ENCODE results near the gene PLCB3. TPM values are rescaled to one million over a fixed set of nuclear protein-coding genes. Genes with fewer than 3 reads are reported as not detected.

Gene PLCB3
- total and polyA plus RNA-seq, 2 donors (not counting 3 experiments of a cell fraction or from before 2014, with no cell fraction given): 32.3 to 61.1 TPM

DNA sequence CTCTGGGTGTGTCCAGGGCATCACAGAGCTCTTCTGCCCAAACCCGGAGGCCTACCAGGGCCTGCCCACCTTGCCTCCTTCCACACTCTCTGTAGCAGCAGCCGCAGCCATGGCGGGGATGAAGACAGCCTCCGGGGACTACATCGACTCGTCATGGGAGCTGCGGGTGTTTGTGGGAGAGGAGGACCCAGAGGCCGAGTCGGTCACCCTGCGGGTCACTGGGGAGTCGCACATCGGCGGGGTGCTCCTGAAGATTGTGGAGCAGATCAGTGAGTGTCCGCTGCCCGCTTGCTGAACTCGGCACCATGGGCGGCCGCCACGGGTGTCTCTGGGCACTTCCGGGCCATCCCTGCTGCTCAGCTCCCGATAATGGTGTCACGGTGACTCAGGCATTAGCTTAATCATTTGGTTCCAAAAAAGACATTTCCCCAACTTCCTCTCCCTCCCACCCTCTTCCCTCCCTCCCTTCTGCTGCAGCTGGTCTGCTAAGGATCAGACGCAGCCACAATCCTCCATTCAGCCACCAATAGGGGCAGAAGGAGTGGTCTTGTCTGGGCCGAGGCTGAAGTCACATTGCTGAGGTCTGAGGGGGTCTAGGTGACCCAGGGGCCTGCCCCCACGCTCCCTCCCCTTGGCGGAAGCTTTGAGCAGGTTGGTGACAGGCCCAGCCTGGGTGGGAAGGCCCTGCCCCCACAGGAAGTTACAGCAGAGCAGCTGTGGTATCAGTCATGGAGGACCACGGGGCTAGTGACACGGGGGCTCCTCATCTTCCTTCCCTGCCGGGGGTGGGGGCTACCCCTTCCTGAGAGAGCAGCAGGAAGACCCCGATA lies 43.9 kb upstream of the PLCB3 start:
- TF ChIP-seq GATA2 (IDR thresholded peaks at IDR 0.05; ENCODE audit: insufficient read depth, insufficient read length, low read depth, low read length) (peak; percentile 59), FOS (IDR thresholded peaks at IDR 0.05; ENCODE audit: borderline replicate concordance, insufficient read depth, low read length) (peak; percentile 57), MYC (IDR thresholded peaks at IDR 0.05; ENCODE audit: low read depth, low read length) (peak; percentile 39), POLR2AphosphoS5 (IDR thresholded peaks at IDR 0.05; ENCODE audit: insufficient read depth, low read depth, low read length) (peak; percentile 74), JUN (IDR thresholded peaks at IDR 0.05; ENCODE audit: borderline replicate concordance, insufficient read depth, insufficient read length, low read depth) (peak; percentile 37), EZH2 (IDR thresholded peaks at IDR 0.05; ENCODE audit: borderline replicate concordance, low read depth, low read length, severe bottlenecking) (no peak), MAX (IDR thresholded peaks at IDR 0.05; ENCODE audit: insufficient read depth, insufficient read length) (no peak), POLR2A (IDR thresholded peaks at IDR 0.05; ENCODE audit: low read depth, low read length) (peak; percentile 68)
- TF ChIP-seq, protein P1, sequence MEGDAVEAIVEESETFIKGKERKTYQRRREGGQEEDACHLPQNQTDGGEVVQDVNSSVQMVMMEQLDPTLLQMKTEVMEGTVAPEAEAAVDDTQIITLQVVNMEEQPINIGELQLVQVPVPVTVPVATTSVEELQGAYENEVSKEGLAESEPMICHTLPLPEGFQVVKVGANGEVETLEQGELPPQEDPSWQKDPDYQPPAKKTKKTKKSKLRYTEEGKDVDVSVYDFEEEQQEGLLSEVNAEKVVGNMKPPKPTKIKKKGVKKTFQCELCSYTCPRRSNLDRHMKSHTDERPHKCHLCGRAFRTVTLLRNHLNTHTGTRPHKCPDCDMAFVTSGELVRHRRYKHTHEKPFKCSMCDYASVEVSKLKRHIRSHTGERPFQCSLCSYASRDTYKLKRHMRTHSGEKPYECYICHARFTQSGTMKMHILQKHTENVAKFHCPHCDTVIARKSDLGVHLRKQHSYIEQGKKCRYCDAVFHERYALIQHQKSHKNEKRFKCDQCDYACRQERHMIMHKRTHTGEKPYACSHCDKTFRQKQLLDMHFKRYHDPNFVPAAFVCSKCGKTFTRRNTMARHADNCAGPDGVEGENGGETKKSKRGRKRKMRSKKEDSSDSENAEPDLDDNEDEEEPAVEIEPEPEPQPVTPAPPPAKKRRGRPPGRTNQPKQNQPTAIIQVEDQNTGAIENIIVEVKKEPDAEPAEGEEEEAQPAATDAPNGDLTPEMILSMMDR (IDR thresholded peaks at IDR 0.05; ENCODE audit: extremely low read depth in 1 of 2, insufficient read depth in 1 of 2, low read depth in 1 of 2, low read length in 2 of 2): no peak
- Histone ChIP-seq H4K20me1 (replicated peaks; ENCODE audit: control insufficient read depth, extremely low read depth, insufficient read depth, low read length) (no peaks in the 10 kb centered on the region), H3K27ac (ENCODE audit: insufficient read depth, low read depth, low read length) (peak overlapping the region; percentile 91), H3K9ac (replicated peaks; ENCODE audit: extremely low read depth, insufficient read depth, low read length) (peak overlapping the region; percentile 71), H3K4me1 (ENCODE audit: control insufficient read depth, extremely low read depth, insufficient read depth, low read length) (peaks cover 34% of the 10 kb centered on the region), H3K4me2 (ENCODE audit: insufficient read depth, low read length) (peak overlapping the region; percentile 75), H3K36me3 (ENCODE audit: control insufficient read depth in 2 of 2, extremely low read depth in 1 of 2, insufficient read depth in 2 of 2, low read length in 2 of 2) (peaks cover 8 to 23% of the 10 kb centered on the region in 2 experiments), H3K9me3 (replicated peaks; ENCODE audit: control insufficient read depth, insufficient read depth, low read length) (no peaks in the 10 kb centered on the region), H3K79me2 (ENCODE audit: control insufficient read depth, insufficient read depth, low read length) (peaks cover 12% of the 10 kb centered on the region), H3K27me3 (ENCODE audit: control insufficient read depth in 2 of 2, insufficient read depth in 2 of 2, low read length in 2 of 2) (no peaks in the 10 kb centered on the region), H3K4me3 (replicated peaks in 1 of 3; ENCODE audit: insufficient read depth in 1 of 3, low read depth in 1 of 3, low read length in 3 of 3) (peak overlapping the region; percentile 6 to 42 (median 18)), H2AFZ (ENCODE audit: low read depth, low read length) (no peak overlapping the region), H3K9me1 (replicated peaks; ENCODE audit: control insufficient read depth, extremely low read depth, insufficient read depth, low read length) (no peaks in the 10 kb centered on the region)
- DNase-seq (ENCODE audit: low read depth, low spot score): peak; percentile 76
- dilution Hi-C loops (cut with MboI; ENCODE audit: extremely low pct_ligation_motif_present, low sequenced_read_pairs) (no loop called here), intact Hi-C loops (cut with micrococcal nuclease) (loop anchor here (1.0 kb wide), 4 partner anchors 19 to 34 kb away; partner anchors contain the start of genes DNAJC4, FKBP2, NUDT22 and STIP1)
- ChIA-PET CTCF (interaction anchor here (0.9 to 11.5 kb wide), 13 partner anchors 9 to 146 kb away, joined by 3 to 413 read pairs (median 9); partner anchors contain the start of genes CATSPERZ, DNAJC4, ESRRA and NUDT22), POLR2A (interaction anchor here (0.5 to 1.6 kb wide), 4 partner anchors 11 to 60 kb away, joined by 3 to 12 read pairs (median 5); partner anchors contain the start of genes NUDT22, STIP1 and TRPT1)
- no TSS peak for BruUV-seq (replicated peaks)
- peak; percentile 98 for FAIRE-seq

All from endothelial cell of umbilical vein (primary cell).